DND-41 (cell line): ENCODE measurements around the gene SCN8A.

Experiments
- ATAC-seq: fragments of 200-7000 bp; cut with Tn5 transposase; 3 replicates; pipeline ENCODE4 v1.9.1; 2021; ENCODE audit warnings: low read depth; ENCODE audit not compliant: insufficient read depth
- DNase-seq: peaks from one replicate; pipeline ENCODE4 v3.0.0-alpha.2; 2020
- H2AFZ ChIP-seq: 2 replicates; pipeline ENCODE4 v1.6.0; 2012; ENCODE audit warnings: low read depth, low read length
- H3K27ac ChIP-seq: 2 replicates; pipeline ENCODE4 v1.5.1; 2012; ENCODE audit warnings: low read length, inconsistent platforms
- H3K27me3 ChIP-seq: fragments of 200-600 bp; sonication (generic); 2 replicates; pipeline ENCODE4 v1.6.0; 2012; ENCODE audit warnings: low read length, mild to moderate bottlenecking, inconsistent platforms; ENCODE audit not compliant: insufficient read depth, poor library complexity
- H3K36me3 ChIP-seq: 2 replicates; pipeline ENCODE4 v1.5.1; 2012; ENCODE audit warnings: low read length, inconsistent platforms; ENCODE audit not compliant: insufficient read depth
- H3K4me1 ChIP-seq: 2 replicates; pipeline ENCODE4 v1.5.1; 2012; ENCODE audit warnings: mild to moderate bottlenecking, low read length; ENCODE audit not compliant: insufficient read depth
- H3K4me2 ChIP-seq: 2 replicates; pipeline ENCODE4 v1.6.0; 2012; ENCODE audit warnings: mild to moderate bottlenecking, moderate library complexity, low read length, inconsistent platforms; ENCODE audit not compliant: insufficient read depth
- H3K4me3 ChIP-seq, 2 experiments: fragments of 200-600 bp in 1 of 2; shearing (Covaris generic) in 1 of 2; 2 replicates each; pipeline ENCODE4 v1.5.1; 2012 to 2016; ENCODE audit warnings: inconsistent platforms in 2 of 2, low read length in 2 of 2, mild to moderate bottlenecking in 2 of 2, low read depth in 1 of 2, moderate library complexity in 1 of 2
- H3K79me2 ChIP-seq: 2 replicates; pipeline ENCODE4 v1.6.0; 2012; ENCODE audit warnings: low read length, inconsistent platforms; ENCODE audit not compliant: insufficient read depth
- H3K9ac ChIP-seq: 2 replicates; pipeline ENCODE4 v1.6.0; 2012; ENCODE audit warnings: low read depth, mild to moderate bottlenecking, inconsistent platforms, low read length, moderate library complexity
- H3K9me3 ChIP-seq: 2 replicates; pipeline ENCODE4 v1.5.1; 2012; ENCODE audit warnings: low read length, moderate library complexity, mild to moderate bottlenecking, inconsistent platforms; ENCODE audit not compliant: insufficient read depth, severe bottlenecking
- H4K20me1 ChIP-seq: 2 replicates; pipeline ENCODE4 v1.6.0; 2012; ENCODE audit warnings: low read length; ENCODE audit not compliant: insufficient read depth
- CTCF ChIP-seq: IDR thresholded peaks from 2 replicates; pipeline ENCODE4 v1.5.1; 2012; ENCODE audit warnings: borderline replicate concordance, low read length, moderate library complexity, mild to moderate bottlenecking; ENCODE audit not compliant: poor library complexity, severe bottlenecking; ENCODE audit errors: extremely low read depth
- EZH2 ChIP-seq: IDR thresholded peaks from 3 replicates; pipeline ENCODE4 v1.6.1; 2012; ENCODE audit warnings: borderline replicate concordance, low read depth, mild to moderate bottlenecking, moderate library complexity, low read length, inconsistent platforms; ENCODE audit not compliant: severe bottlenecking

Gene SCN8A

GRCh38 chr12:51752234-51752889, 161.3 kb downstream of the SCN8A start:
- H3K4me3 ChIP-seq, result no peak overlapping the region
- no peaks in the 10 kb centered on the region for H3K27me3 ChIP-seq
- H3K9ac ChIP-seq, result no peak overlapping the region
- H2AFZ ChIP-seq, result no peak overlapping the region
- peaks cover 23% of the 10 kb centered on the region for H3K36me3 ChIP-seq
- no peak for DNase-seq
- H3K79me2 ChIP-seq, result no peaks in the 10 kb centered on the region
- no peak overlapping the region for H3K4me2 ChIP-seq
- no peaks in the 10 kb centered on the region for H4K20me1 ChIP-seq
- no peaks in the 10 kb centered on the region for H3K9me3 ChIP-seq
- TF ChIP-seq CTCF (no peak), EZH2 (no peak)
- no peak overlapping the region for H3K27ac ChIP-seq
- H3K4me1 ChIP-seq, result no peaks in the 10 kb centered on the region
- ATAC-seq, result no peak

GRCh38 chr12:51753980-51754675, 163.1 kb downstream of the SCN8A start:
- Histone ChIP-seq H3K4me2 (no peak overlapping the region), H3K36me3 (peaks cover 28% of the 10 kb centered on the region), H3K79me2 (no peaks in the 10 kb centered on the region), H3K27ac (no peak overlapping the region), H2AFZ (no peak overlapping the region), H3K9ac (no peak overlapping the region), H3K4me1 (no peaks in the 10 kb centered on the region), H4K20me1 (no peaks in the 10 kb centered on the region), H3K4me3 (no peak overlapping the region), H3K27me3 (no peaks in the 10 kb centered on the region), H3K9me3 (no peaks in the 10 kb centered on the region)
- ATAC-seq (no peak), DNase-seq (no peak)
- TF ChIP-seq CTCF (no peak), EZH2 (no peak)

DNA sequence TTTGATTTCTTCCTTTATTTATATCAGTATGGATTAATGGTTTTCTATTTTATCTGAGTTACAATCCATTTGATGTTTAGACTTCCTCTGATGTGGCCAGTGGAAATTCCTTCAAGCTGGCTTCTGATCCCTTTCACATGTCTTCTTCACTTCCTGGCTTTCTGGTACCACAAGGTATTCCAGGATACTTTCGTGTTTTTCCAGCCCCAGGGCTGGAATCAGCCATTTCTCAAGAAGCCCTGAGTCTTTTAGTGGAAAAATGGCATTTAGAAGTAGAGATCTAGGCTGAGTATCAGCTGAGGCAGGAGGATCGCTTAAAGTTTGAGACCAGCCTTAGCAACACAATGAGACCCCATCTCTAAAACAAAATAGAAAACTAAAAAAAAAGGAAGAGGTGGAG, 164.2 kb downstream of the SCN8A start:
- no peaks in the 10 kb centered on the region for H3K9me3 ChIP-seq
- DNase-seq, result no peak

DNA sequence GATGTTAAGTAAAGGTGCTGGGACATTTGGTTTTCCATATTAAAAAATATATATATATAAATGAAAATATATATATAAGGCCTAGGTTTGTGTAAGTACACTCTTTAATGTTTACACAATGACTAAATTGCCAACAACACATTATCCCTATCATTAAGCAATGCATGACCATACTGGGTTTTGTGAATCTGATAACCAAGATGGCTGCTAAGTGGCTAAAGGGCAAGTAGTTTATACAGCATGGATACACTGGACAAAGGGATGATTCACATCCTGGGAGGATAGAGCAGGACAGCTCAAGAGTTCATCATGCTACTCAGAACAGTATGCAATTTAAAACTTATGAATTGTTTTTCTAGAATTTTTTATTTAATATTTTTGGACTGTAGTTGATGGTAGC, 168.1 kb downstream of the SCN8A start:
- Histone ChIP-seq H3K36me3 (peaks cover 23% of the 10 kb centered on the region), H3K9ac (no peak overlapping the region), H2AFZ (no peak overlapping the region), H4K20me1 (no peaks in the 10 kb centered on the region), H3K4me2 (no peak overlapping the region), H3K27ac (no peak overlapping the region), H3K4me3 (no peak overlapping the region), H3K9me3 (no peaks in the 10 kb centered on the region), H3K79me2 (no peaks in the 10 kb centered on the region), H3K4me1 (no peaks in the 10 kb centered on the region), H3K27me3 (no peaks in the 10 kb centered on the region)
- TF ChIP-seq EZH2, result no peak
- DNase-seq, result no peak
- ATAC-seq, result no peak

More for the DNA sequence above, 164.2 kb downstream of the SCN8A start:
- no peak overlapping the region for H3K4me3 ChIP-seq
- no peak overlapping the region for H2AFZ ChIP-seq
- peaks cover 34% of the 10 kb centered on the region for H3K36me3 ChIP-seq
- H3K4me1 ChIP-seq, result no peaks in the 10 kb centered on the region
- no peaks in the 10 kb centered on the region for H3K27me3 ChIP-seq
- H3K4me2 ChIP-seq, result no peak overlapping the region
- no peak for ATAC-seq
- no peak for TF ChIP-seq EZH2
- H3K9ac ChIP-seq, result no peak overlapping the region
- H4K20me1 ChIP-seq, result no peaks in the 10 kb centered on the region
- no peaks in the 10 kb centered on the region for H3K79me2 ChIP-seq
- H3K27ac ChIP-seq, result no peak overlapping the region
